HG03520 (cell line): Measurements from ENCODE around the gene PEDS1.
"Not testable (repeated sequence)": the region's sequence is repeated elsewhere in the genome, so short reads cannot be mapped to it uniquely, and the experiment has no call there.

ENCODE experiments used
- ATAC-seq: cut with Tn5 transposase; IDR thresholded peaks from one replicate; pipeline ENCODE4 v1.9.1; 2021; ENCODE audit warnings: mild to moderate bottlenecking, moderate library complexity; ENCODE audit not compliant: unreplicated experiment

Gene PEDS1

GRCh38 chr20:50153500-50154377 is at the start of gene PEDS1:
TSS of gene PEDS1 (minus strand) at chr20:50153723. CDS start at chr20:50153637, 86 bp downstream.
- ATAC-seq: peak; percentile 88

- ATAC-seq: no peak
Measured at GRCh38 chr20:50202677-50203076, 49.2 kb upstream of the PEDS1 start.

GRCh38 chr20:50201710-50202109 is 48.2 kb upstream of the PEDS1 start:
- not testable (repeated sequence) for ATAC-seq

- ATAC-seq: no peak
Measured at GRCh38 chr20:50200482-50201104, 47.1 kb upstream of the PEDS1 start.

GRCh38 chr20:50199703-50200102 is 46.2 kb upstream of the PEDS1 start:
- ATAC-seq: no peak

GRCh38 chr20:50198716-50199115 is 45.2 kb upstream of the PEDS1 start:
- ATAC-seq: no peak

GRCh38 chr20:50198180-50198666 is 44.7 kb upstream of the PEDS1 start:
- ATAC-seq: no peak

GRCh38 chr20:50197463-50198179 is 44.1 kb upstream of the PEDS1 start:
- ATAC-seq: no peak

GRCh38 chr20:50196896-50197295 is 43.4 kb upstream of the PEDS1 start:
- ATAC-seq: no peak

- ATAC-seq: no peak
Measured at GRCh38 chr20:50196248-50196647, 42.7 kb upstream of the PEDS1 start.

GRCh38 chr20:50195524-50196120 is 42.1 kb upstream of the PEDS1 start:
- ATAC-seq: no peak

- ATAC-seq: no peak
Measured at GRCh38 chr20:50194831-50195523, 41.5 kb upstream of the PEDS1 start.

- ATAC-seq: no peak
Measured at GRCh38 chr20:50194422-50194830, 40.9 kb upstream of the PEDS1 start.

- ATAC-seq: no peak
Measured at GRCh38 chr20:50193836-50194421, 40.4 kb upstream of the PEDS1 start.

GRCh38 chr20:50193199-50193835 is 39.8 kb upstream of the PEDS1 start:
- no peak for ATAC-seq

- ATAC-seq: peak; percentile 29
Measured at GRCh38 chr20:50192364-50193198, 39.1 kb upstream of the PEDS1 start.

- peak; percentile 23 for ATAC-seq
Measured at GRCh38 chr20:50191544-50192363, 38.2 kb upstream of the PEDS1 start.

- peak; percentile 13 for ATAC-seq
Measured at GRCh38 chr20:50191065-50191543, 37.6 kb upstream of the PEDS1 start.
